ENCODE measurements around the gene SGMS2.
A peak's percentile ranks its signal among the peaks of the same experiment; 100 is the strongest.

The SGMS2 gene

GRCh38 chr4:107824350-107825071 lies at the start of gene SGMS2:
TSS of gene SGMS2 (plus strand) at chr4:107824932. CDS start at chr4:107895554, 70,622 bp downstream.
- TF ChIP-seq CTCF (IDR thresholded peaks at IDR 0.05; ENCODE audit: extremely low read depth, missing control alignments): no peak
- peak; percentile 60 for DNase-seq (ENCODE audit: low spot score)

- no peak for DNase-seq (ENCODE audit: low spot score)
- TF ChIP-seq CTCF (IDR thresholded peaks at IDR 0.05; ENCODE audit: extremely low read depth, missing control alignments): no peak
Observed at GRCh38 chr4:107777890-107778289, 46.8 kb upstream of the SGMS2 start.

- no peak for DNase-seq (ENCODE audit: low spot score)
Observed at GRCh38 chr4:107778784-107779530, 45.8 kb upstream of the SGMS2 start.

GRCh38 chr4:107780665-107781064 lies 44.1 kb upstream of the SGMS2 start:
- no peak for DNase-seq (ENCODE audit: low spot score)
- TF ChIP-seq CTCF (IDR thresholded peaks at IDR 0.05; ENCODE audit: extremely low read depth, missing control alignments): no peak

More at GRCh38 chr4:107778784-107779530, 45.8 kb upstream of the SGMS2 start:
- no peak for TF ChIP-seq CTCF (IDR thresholded peaks at IDR 0.05; ENCODE audit: extremely low read depth, missing control alignments)

- TF ChIP-seq CTCF (IDR thresholded peaks at IDR 0.05; ENCODE audit: extremely low read depth, missing control alignments): no peak
- no peak for DNase-seq (ENCODE audit: low spot score)
Observed at GRCh38 chr4:107791902-107792301, 32.8 kb upstream of the SGMS2 start.

- DNase-seq (ENCODE audit: low spot score): no peak
- TF ChIP-seq CTCF (IDR thresholded peaks at IDR 0.05; ENCODE audit: extremely low read depth, missing control alignments): no peak
Observed at GRCh38 chr4:107792711-107793110, 32.0 kb upstream of the SGMS2 start.

- DNase-seq (ENCODE audit: low spot score): no peak
- no peak for TF ChIP-seq CTCF (IDR thresholded peaks at IDR 0.05; ENCODE audit: extremely low read depth, missing control alignments)
Observed at GRCh38 chr4:107793996-107794395, 30.7 kb upstream of the SGMS2 start.
